ENCODE data around the gene ARHGEF17.

ARHGEF17 gene

GRCh38 chr11:73333173-73333572, 25.1 kb downstream of the ARHGEF17 start:
- in situ Hi-C loops (cut with MboI; ENCODE audit: low pct_unique_long_range_greater_than_20kb, low sequenced_read_pairs, unreplicated experiment), result no loop called here
- no peak for TF ChIP-seq CTCF (IDR thresholded peaks at IDR 0.05; ENCODE audit: extremely low read depth, insufficient read depth, missing control alignments)
- DNase-seq (ENCODE audit: low spot score), result no peak

GRCh38 chr11:73333640-73334383, 25.7 kb downstream of the ARHGEF17 start:
- TF ChIP-seq CTCF (IDR thresholded peaks at IDR 0.05; ENCODE audit: extremely low read depth, insufficient read depth, missing control alignments), result no peak
- no peak for DNase-seq (ENCODE audit: low spot score)
- in situ Hi-C loops (cut with MboI; ENCODE audit: low pct_unique_long_range_greater_than_20kb, low sequenced_read_pairs, unreplicated experiment), result no loop called here

GRCh38 chr11:73334384-73335203, 26.5 kb downstream of the ARHGEF17 start:
- peak; percentile 50 for TF ChIP-seq CTCF (IDR thresholded peaks at IDR 0.05; ENCODE audit: extremely low read depth, insufficient read depth, missing control alignments)
- in situ Hi-C loops (cut with MboI; ENCODE audit: low pct_unique_long_range_greater_than_20kb, low sequenced_read_pairs, unreplicated experiment), result loop anchor here (5.0 kb wide), 1 partner anchor 42 kb away; no protein-coding TSS in a partner anchor
- DNase-seq (ENCODE audit: low spot score), result peak; percentile 68

- TF ChIP-seq CTCF (IDR thresholded peaks at IDR 0.05; ENCODE audit: extremely low read depth, insufficient read depth, missing control alignments), result peak; percentile 97
- in situ Hi-C loops (cut with MboI; ENCODE audit: low pct_unique_long_range_greater_than_20kb, low sequenced_read_pairs, unreplicated experiment), result loop anchor here (5.0 kb wide), 1 partner anchor 43 kb away; no protein-coding TSS in a partner anchor
- DNase-seq (ENCODE audit: low spot score), result peak; percentile 84
Observed at GRCh38 chr11:73335204-73335923, 27.3 kb downstream of the ARHGEF17 start.

GRCh38 chr11:73337846-73338245, 29.8 kb downstream of the ARHGEF17 start:
- in situ Hi-C loops (cut with MboI; ENCODE audit: low pct_unique_long_range_greater_than_20kb, low sequenced_read_pairs, unreplicated experiment), result loop anchor here (5.0 kb wide), 1 partner anchor 46 kb away; no protein-coding TSS in a partner anchor
- DNase-seq (ENCODE audit: low spot score), result no peak
- no peak for TF ChIP-seq CTCF (IDR thresholded peaks at IDR 0.05; ENCODE audit: extremely low read depth, insufficient read depth, missing control alignments)

- in situ Hi-C loops (cut with MboI; ENCODE audit: low pct_unique_long_range_greater_than_20kb, low sequenced_read_pairs, unreplicated experiment), result loop anchor here (5.0 kb wide), 1 partner anchor 46 kb away; no protein-coding TSS in a partner anchor
- DNase-seq (ENCODE audit: low spot score), result no peak
- TF ChIP-seq CTCF (IDR thresholded peaks at IDR 0.05; ENCODE audit: extremely low read depth, insufficient read depth, missing control alignments), result no peak
Observed at GRCh38 chr11:73338279-73338678, 30.2 kb downstream of the ARHGEF17 start.

Data from GM13977 (cell line).